K562 (cell line): ENCODE data around the gene OR13A1.

Experiments
- TEAD4 ChIP-seq, 2 experiments: sonication (generic) in 1 of 2; formaldehyde crosslinking in 1 of 2; IDR thresholded peaks; 2 replicates each; pipeline versions ENCODE4 v1.6.1 to v1.8.0; 2012 to 2022; ENCODE audit warnings: borderline replicate concordance in 1 of 2, inconsistent platforms in 1 of 2, low read length in 1 of 2, mild to moderate bottlenecking in 1 of 2, missing genetic modification reagents in 1 of 2
- TF ChIP-seq, protein P1 (sequence below): fragments of 250-450 bp; sonication (Bioruptor Pico); IDR thresholded peaks from 2 replicates; pipeline ENCODE4 v1.8.0; 2022; ENCODE audit warnings: inconsistent platforms, mild to moderate bottlenecking, moderate library complexity, borderline replicate concordance

DNA sequence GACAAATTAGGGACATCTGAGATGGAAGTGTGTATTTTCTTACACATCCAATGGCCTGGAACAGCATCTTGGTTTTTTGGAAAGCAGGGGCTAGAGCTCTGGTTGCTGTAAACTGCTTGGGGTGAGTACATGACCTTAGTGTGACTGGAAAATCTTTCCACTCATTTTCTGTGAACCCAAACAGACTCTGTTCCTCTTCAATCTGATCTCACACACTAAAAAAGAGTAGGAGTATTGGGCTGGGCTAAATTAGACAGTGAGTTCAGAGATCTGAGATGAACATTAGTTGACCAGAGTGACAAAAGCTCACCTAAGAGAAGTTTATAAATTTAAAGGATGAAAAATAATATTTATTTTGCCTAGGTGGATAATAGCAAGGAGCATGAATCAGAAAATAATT, 59.2 kb downstream of the OR13A1 start:
- TF ChIP-seq TEAD4 (IDR thresholded peaks at IDR 0.05; ENCODE audit: low read length) (no peak), TEAD4 (CRISPR knock-in tag; IDR thresholded peaks at IDR 0.05; ENCODE audit: borderline replicate concordance) (no peak)
- TF ChIP-seq, protein P1, sequence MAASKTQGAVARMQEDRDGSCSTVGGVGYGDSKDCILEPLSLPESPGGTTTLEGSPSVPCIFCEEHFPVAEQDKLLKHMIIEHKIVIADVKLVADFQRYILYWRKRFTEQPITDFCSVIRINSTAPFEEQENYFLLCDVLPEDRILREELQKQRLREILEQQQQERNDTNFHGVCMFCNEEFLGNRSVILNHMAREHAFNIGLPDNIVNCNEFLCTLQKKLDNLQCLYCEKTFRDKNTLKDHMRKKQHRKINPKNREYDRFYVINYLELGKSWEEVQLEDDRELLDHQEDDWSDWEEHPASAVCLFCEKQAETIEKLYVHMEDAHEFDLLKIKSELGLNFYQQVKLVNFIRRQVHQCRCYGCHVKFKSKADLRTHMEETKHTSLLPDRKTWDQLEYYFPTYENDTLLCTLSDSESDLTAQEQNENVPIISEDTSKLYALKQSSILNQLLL (CRISPR knock-in tag) = no peak
